Measurements from ENCODE around the gene CDH4.

The CDH4 gene

DNA sequence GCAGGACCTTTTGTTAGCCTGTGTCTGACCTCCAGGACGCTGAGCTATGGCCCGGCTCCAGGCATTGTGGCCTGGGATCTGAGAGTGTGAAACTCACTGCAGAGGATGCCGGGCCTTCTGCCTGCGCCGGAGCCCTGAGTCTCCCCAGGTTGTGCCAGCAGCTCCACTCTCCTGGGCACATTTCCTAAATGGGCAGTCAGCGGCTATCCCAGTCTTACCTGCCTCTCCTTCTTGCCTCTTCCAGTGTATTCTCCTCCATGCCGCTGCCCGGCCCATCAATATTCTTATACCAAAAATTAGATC, 397.8 kb downstream of the CDH4 start:
- Histone ChIP-seq H3K4me3 (ENCODE audit: low read length) (no peak overlapping the region), H3K4me1 (ENCODE audit: control insufficient read depth, insufficient read depth, low read length) (no peaks in the 10 kb centered on the region), H3K27me3 (ENCODE audit: control insufficient read depth, insufficient read depth, low read length) (no peaks in the 10 kb centered on the region), H3K36me3 (ENCODE audit: control insufficient read depth, insufficient read depth, low read length) (no peaks in the 10 kb centered on the region), H3K27ac (ENCODE audit: low read depth, low read length) (no peak overlapping the region), H3K9ac (ENCODE audit: low read length) (no peak overlapping the region)

DNA sequence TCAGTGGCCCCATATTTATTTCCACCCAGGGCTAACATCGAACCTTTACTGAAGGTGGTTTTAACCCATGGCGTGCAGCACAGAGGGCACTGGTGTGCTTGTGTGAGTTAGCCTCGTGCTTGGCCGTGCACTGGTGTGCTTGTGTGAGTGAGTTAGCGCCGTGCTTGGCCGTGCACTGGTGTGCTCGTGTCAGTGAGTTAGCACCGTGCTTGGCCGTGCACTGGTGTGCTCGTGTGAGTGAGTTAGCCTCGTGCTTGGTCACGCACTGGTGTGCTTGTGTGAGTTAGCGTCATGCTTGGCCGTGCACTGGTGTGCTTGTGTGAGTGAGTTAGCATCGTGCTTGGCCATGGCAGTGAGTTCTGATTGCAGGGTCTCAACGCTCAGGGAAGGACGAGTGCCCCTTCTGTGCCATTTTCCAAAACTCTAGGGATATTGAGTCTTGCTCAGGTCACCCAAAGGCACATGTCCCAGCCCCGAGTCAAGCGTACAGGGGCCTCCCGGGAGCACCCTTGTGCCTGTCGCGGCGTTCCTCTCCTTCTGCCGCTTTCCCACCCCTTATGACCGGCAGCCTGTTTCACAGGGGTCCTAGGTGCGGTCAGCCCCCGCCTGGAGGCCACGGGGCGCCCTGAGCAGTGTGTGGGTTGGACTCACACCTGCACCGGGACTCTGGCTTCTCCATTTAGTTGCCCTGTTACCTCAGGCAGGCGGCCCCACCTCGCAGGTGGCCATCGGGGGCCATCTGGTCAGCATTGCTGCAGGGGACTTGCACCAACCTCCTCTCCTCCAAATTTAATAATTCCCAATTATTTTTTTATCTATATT, 399.1 kb downstream of the CDH4 start:
- H3K4me1 ChIP-seq (ENCODE audit: control insufficient read depth, insufficient read depth, low read length), result no peaks in the 10 kb centered on the region
- no peak overlapping the region for H3K4me3 ChIP-seq (ENCODE audit: low read length)
- H3K36me3 ChIP-seq (ENCODE audit: control insufficient read depth, insufficient read depth, low read length), result no peaks in the 10 kb centered on the region
- H3K27me3 ChIP-seq (ENCODE audit: control insufficient read depth, insufficient read depth, low read length), result no peaks in the 10 kb centered on the region
- no peak overlapping the region for H3K9ac ChIP-seq (ENCODE audit: low read length)
- H3K27ac ChIP-seq (ENCODE audit: low read depth, low read length), result no peak overlapping the region

DNA sequence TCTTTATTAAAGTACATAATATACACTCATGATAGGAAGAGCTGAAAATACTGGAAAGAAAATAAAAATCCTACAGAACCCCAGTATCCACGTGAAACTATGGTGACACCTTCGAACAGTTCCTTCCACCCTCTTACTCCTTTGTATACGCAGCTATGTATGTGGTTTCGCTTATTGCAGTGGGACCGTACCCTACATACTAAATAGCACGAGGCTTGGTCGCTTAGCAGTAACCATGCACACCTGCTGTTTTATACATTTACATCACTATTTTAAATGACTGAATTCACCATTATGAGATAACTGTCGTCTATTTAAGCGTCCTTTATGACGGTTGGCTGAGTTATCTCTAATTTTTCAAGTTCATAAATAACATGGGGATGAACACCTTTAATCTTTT, 400.1 kb downstream of the CDH4 start:
- no peak overlapping the region for H3K27ac ChIP-seq (ENCODE audit: low read depth, low read length)
- H3K4me3 ChIP-seq (ENCODE audit: low read length), result no peak overlapping the region

DNA sequence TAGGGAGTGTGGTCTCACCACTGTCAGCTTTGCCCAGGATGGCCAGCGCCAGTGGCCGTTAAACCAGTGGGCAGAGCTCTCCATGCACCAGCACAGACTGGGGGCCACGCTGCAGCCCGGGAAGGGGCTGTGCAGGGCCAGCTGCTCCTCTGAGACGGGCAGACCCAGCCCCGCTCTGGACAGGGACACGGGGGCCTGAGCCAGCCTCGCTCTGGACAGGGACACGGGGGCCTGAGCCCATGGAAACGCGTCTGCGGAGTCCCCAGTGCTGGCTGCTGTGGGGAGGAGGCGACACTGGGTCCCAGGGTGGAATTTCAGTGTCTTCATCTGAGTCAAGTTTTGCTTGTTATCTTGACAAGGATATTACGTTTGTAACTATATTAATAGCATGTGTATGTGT, 402.7 kb downstream of the CDH4 start:
- H3K36me3 ChIP-seq (ENCODE audit: control insufficient read depth, insufficient read depth, low read length), result no peaks in the 10 kb centered on the region
- H3K27ac ChIP-seq (ENCODE audit: low read depth, low read length), result no peak overlapping the region
- no peak overlapping the region for H3K4me3 ChIP-seq (ENCODE audit: low read length)
- no peaks in the 10 kb centered on the region for H3K4me1 ChIP-seq (ENCODE audit: control insufficient read depth, insufficient read depth, low read length)
- H3K9ac ChIP-seq (ENCODE audit: low read length), result no peak overlapping the region
- no peaks in the 10 kb centered on the region for H3K27me3 ChIP-seq (ENCODE audit: control insufficient read depth, insufficient read depth, low read length)

More for the DNA sequence above, 400.1 kb downstream of the CDH4 start:
- Histone ChIP-seq H3K9ac (ENCODE audit: low read length) (no peak overlapping the region), H3K36me3 (ENCODE audit: control insufficient read depth, insufficient read depth, low read length) (no peaks in the 10 kb centered on the region), H3K27me3 (ENCODE audit: control insufficient read depth, insufficient read depth, low read length) (no peaks in the 10 kb centered on the region), H3K4me1 (ENCODE audit: control insufficient read depth, insufficient read depth, low read length) (no peaks in the 10 kb centered on the region)

DNA sequence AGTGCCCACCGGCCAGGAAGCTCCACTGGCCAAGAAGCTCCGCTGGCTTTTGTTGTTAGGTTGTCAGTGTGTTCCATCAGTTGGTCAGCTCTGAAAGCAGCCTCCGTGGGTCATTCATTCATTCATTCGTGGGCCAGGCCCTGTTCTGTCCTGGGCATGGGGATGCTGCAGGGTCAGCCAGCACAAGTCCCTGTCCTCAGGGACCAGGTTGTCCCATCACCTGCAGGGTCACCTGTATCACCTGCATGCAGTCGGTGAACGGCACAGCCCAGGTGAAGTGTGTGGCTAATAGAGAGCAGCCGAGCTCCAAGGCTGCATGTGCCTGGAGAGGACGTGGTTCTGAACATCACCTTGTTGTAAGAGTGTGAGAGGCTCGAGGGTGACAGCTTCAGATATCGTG, 403.5 kb downstream of the CDH4 start:
- no peak overlapping the region for H3K9ac ChIP-seq (ENCODE audit: low read length)
- no peak overlapping the region for H3K4me3 ChIP-seq (ENCODE audit: low read length)
- H3K27me3 ChIP-seq (ENCODE audit: control insufficient read depth, insufficient read depth, low read length), result no peaks in the 10 kb centered on the region
- H3K4me1 ChIP-seq (ENCODE audit: control insufficient read depth, insufficient read depth, low read length), result no peaks in the 10 kb centered on the region
- no peaks in the 10 kb centered on the region for H3K36me3 ChIP-seq (ENCODE audit: control insufficient read depth, insufficient read depth, low read length)
- H3K27ac ChIP-seq (ENCODE audit: low read depth, low read length), result no peak overlapping the region

DNA sequence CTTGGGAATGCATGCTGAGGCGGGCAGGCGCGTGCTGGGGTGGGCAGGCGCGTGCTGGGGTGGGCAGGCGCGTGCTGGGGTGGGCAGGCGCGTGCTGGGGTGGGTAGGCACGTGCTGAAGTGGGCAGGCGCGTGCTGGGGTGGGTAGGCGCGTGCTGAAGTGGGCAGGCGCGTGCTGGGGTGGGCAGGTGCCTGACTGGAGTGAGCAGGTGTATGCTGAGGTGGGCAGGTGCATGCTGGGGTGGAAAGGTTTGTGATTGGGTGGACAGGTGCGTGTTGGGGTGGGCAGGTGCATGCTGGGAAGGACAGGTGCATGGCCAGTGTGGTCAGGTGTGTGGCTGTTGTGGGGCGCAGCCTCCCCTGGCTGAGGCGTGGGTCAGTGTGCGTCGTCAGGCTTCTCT, 404.1 kb downstream of the CDH4 start:
- Histone ChIP-seq H3K4me1 (ENCODE audit: control insufficient read depth, insufficient read depth, low read length) (no peaks in the 10 kb centered on the region), H3K4me3 (ENCODE audit: low read length) (no peak overlapping the region), H3K9ac (ENCODE audit: low read length) (no peak overlapping the region), H3K36me3 (ENCODE audit: control insufficient read depth, insufficient read depth, low read length) (no peaks in the 10 kb centered on the region), H3K27me3 (ENCODE audit: control insufficient read depth, insufficient read depth, low read length) (no peaks in the 10 kb centered on the region), H3K27ac (ENCODE audit: low read depth, low read length) (no peak overlapping the region)

DNA sequence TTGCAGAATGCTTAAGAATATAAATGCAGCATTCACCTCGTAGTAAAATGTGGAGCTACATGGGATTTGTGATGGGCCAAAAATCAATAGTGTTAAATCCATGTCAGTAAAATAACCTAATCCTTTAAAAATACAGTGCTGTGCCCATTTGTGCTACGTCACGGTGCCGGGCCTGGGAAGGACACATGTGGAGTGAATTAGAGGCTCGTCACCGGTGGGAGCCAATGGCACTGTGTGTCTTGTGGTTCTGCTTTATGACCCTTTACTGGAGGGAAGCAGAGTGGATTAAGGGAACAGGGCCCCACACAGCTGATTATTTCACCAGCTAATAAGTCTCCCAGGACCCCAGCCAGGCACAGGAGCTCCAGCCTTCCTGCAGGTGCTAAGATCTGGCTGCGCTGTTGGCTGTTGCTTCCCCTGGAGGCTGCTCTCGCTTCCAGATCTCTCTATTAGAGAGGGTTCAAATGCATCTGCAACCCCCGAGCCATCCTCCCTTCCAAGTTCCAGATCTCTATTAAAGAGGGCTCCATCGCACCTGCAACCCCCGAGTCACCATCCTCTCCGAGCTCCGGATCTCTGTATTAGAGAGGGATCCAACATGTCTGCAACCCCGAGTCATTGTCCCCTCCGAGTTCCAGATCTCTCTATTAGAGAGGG, 405.8 kb downstream of the CDH4 start:
- Histone ChIP-seq H3K4me1 (ENCODE audit: control insufficient read depth, insufficient read depth, low read length) (no peaks in the 10 kb centered on the region), H3K27me3 (ENCODE audit: control insufficient read depth, insufficient read depth, low read length) (no peaks in the 10 kb centered on the region), H3K27ac (ENCODE audit: low read depth, low read length) (no peak overlapping the region), H3K36me3 (ENCODE audit: control insufficient read depth, insufficient read depth, low read length) (no peaks in the 10 kb centered on the region), H3K4me3 (ENCODE audit: low read length) (no peak overlapping the region), H3K9ac (ENCODE audit: low read length) (no peak overlapping the region)

DNA sequence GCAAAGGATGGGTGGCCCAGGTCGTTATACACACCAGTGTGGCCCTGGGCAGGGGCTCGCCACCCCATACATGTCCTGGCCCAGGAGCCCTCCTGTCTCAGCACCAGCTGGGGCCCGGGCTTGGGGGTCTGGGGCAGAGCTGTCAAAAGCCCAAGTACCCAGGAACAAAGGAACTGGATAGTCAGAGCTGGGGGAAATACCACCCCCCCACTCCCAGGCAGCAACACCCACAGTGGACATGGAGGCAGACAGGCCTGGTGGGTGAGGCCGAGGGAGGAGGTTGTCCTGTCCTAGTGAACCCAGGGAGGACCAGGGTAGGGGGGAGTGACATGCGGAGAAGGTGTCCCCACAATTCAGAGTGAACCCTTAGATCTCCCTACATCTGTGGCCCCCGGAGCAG, 406.5 kb downstream of the CDH4 start:
- Histone ChIP-seq H3K27me3 (ENCODE audit: control insufficient read depth, insufficient read depth, low read length) (no peaks in the 10 kb centered on the region), H3K9ac (ENCODE audit: low read length) (no peak overlapping the region), H3K36me3 (ENCODE audit: control insufficient read depth, insufficient read depth, low read length) (no peaks in the 10 kb centered on the region), H3K4me1 (ENCODE audit: control insufficient read depth, insufficient read depth, low read length) (no peaks in the 10 kb centered on the region), H3K4me3 (ENCODE audit: low read length) (no peak overlapping the region), H3K27ac (ENCODE audit: low read depth, low read length) (no peak overlapping the region)

DNA sequence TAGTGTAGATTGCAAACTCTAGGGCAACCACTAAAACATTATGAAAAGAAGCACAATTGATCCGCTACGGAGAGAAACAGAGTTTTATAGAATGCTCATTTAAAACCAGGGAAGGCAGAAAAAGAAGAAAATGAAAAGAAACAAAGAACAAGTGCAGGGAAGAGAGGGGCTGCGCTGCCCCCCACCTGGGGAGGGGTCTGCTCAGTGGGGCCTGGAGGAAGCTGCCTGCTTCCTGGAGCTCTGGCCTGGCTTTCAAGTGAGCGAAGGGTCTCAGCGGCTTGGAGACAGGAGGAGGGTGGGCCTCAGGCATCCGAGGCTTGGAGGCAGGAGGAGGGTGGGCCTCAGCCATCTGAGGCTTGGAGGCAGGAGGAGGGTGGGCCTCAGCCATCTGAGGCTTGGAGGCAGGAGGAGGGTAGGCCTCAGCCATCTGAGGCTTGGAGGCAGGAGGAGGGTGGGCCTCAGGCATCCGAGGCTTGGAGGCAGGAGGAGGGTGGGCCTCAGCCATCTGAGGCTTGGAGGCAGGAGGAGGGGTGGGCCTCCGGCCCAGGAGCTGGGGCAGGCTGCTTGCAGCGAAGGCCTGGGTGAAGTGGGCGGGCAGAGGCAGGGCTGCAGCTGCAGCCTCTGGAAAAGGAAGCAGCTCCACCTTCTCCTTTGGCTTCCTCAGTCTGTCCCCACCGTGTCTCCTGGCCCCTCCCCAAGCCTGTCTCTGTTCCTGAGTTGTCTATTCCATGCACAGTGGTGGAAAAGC, 407.4 kb downstream of the CDH4 start:
- no peak overlapping the region for H3K27ac ChIP-seq (ENCODE audit: low read depth, low read length)
- no peaks in the 10 kb centered on the region for H3K27me3 ChIP-seq (ENCODE audit: control insufficient read depth, insufficient read depth, low read length)
- H3K9ac ChIP-seq (ENCODE audit: low read length), result no peak overlapping the region
- H3K36me3 ChIP-seq (ENCODE audit: control insufficient read depth, insufficient read depth, low read length), result no peaks in the 10 kb centered on the region
- H3K4me1 ChIP-seq (ENCODE audit: control insufficient read depth, insufficient read depth, low read length), result no peaks in the 10 kb centered on the region
- no peak overlapping the region for H3K4me3 ChIP-seq (ENCODE audit: low read length)

DNA sequence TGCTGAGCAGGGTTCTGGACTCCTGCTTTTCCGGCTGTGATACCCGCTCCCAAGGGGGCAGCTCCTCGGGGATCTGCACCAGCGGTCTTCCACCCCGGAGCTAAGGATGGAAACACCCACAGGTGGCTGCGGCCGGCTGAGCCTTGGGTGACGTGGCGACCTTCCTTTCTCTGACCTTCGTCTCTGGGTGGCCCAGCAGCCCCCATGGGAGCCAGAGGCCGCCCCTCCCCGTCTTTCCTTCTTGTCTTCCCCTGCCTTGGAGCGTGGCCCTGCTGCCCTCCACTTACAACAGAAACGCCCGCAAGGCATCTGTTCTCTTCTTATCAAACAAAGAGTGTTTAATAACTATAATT, 407.9 kb downstream of the CDH4 start:
- H3K36me3 ChIP-seq (ENCODE audit: control insufficient read depth, insufficient read depth, low read length), result no peaks in the 10 kb centered on the region
- no peak overlapping the region for H3K4me3 ChIP-seq (ENCODE audit: low read length)
- no peak overlapping the region for H3K9ac ChIP-seq (ENCODE audit: low read length)
- no peak overlapping the region for H3K27ac ChIP-seq (ENCODE audit: low read depth, low read length)
- H3K4me1 ChIP-seq (ENCODE audit: control insufficient read depth, insufficient read depth, low read length), result no peaks in the 10 kb centered on the region
- H3K27me3 ChIP-seq (ENCODE audit: control insufficient read depth, insufficient read depth, low read length), result no peaks in the 10 kb centered on the region

DNA sequence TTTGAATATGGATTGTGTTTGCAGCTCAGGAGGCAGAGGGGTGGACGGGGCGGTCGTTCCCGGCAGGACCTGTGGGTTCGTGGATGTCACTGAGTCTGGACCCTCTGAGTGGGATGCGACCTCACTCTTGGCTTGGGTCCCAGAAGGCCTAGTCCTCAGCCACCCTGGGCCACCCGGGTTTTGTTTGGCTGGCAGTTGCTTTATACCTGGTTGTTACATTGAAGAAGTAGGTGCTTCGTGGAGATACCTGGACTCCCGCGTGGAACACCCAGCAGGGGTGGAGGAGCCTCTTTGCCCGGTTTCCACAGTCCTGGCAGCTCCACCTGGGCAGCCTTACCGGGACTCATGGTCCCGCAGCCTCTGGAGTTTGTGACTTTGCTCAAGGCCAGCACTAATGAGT, 408.5 kb downstream of the CDH4 start:
- Histone ChIP-seq H3K4me1 (ENCODE audit: control insufficient read depth, insufficient read depth, low read length) (no peaks in the 10 kb centered on the region), H3K36me3 (ENCODE audit: control insufficient read depth, insufficient read depth, low read length) (no peaks in the 10 kb centered on the region), H3K27me3 (ENCODE audit: control insufficient read depth, insufficient read depth, low read length) (no peaks in the 10 kb centered on the region), H3K27ac (ENCODE audit: low read depth, low read length) (no peak overlapping the region), H3K9ac (ENCODE audit: low read length) (no peak overlapping the region), H3K4me3 (ENCODE audit: low read length) (no peak overlapping the region)

DNA sequence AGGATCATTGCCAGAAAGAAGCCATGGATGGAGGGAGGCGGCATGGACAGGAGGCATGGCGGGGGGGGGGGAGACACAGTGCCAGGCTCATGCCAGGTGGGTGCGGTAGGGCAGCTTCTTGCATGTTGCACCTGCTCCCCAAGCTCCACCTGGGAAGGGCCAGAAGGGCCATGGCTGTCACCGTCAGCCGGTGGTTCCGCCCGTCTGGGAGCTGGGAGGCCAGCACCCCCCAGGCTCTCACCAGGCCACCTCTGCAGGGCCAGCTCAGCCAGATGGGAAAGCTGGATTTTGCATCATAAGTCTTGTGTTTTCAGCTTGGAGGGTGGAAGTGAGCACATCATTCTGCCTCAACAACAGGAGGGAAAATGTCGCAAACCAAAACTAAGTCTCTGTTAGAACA, 409.0 kb downstream of the CDH4 start:
- no peaks in the 10 kb centered on the region for H3K36me3 ChIP-seq (ENCODE audit: control insufficient read depth, insufficient read depth, low read length)
- H3K4me3 ChIP-seq (ENCODE audit: low read length), result no peak overlapping the region
- H3K4me1 ChIP-seq (ENCODE audit: control insufficient read depth, insufficient read depth, low read length), result no peaks in the 10 kb centered on the region
- H3K9ac ChIP-seq (ENCODE audit: low read length), result no peak overlapping the region
- H3K27ac ChIP-seq (ENCODE audit: low read depth, low read length), result no peak overlapping the region
- no peaks in the 10 kb centered on the region for H3K27me3 ChIP-seq (ENCODE audit: control insufficient read depth, insufficient read depth, low read length)
